GM18505 (cell line): Measurements from ENCODE around the gene TRAPPC11.

Experiments used
- ATAC-seq: cut with Tn5 transposase; IDR thresholded peaks from one replicate; pipeline ENCODE4 v1.9.1; 2021; ENCODE audit not compliant: unreplicated experiment
- POLR2A ChIP-seq: IDR thresholded peaks from 4 replicates; pipeline ENCODE4 v1.6.1; 2011; ENCODE audit warnings: borderline replicate concordance; ENCODE audit not compliant: insufficient read depth, insufficient read length; ENCODE audit errors: extremely low read depth

TRAPPC11 gene

DNA sequence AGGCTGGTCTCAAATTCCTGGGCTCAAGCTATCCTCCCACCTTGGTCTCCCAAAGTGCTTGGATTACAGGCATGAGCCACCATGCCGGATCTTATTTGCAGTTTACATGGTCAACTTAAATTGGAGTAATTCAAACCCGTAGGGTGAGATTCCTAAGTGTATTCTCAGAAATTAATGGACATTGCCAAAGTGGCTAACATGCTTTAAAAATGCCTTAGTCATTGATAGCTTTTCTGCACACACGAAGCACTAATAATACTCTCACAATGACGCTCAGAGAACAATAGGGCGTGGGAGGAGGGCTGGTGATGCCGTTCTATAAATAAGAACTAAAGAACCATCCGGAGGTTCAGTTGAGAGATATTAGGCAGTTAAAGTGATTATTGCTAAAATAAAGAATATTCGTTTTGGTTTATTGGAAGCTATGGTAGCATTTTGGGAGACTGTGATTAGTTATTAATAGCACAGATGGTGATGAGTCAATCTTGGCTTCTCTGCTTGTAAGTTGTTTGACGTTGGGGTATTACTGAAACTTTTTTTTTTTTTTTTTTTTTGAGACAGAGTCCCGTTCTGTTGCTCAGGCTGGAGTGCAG is 79.1 kb downstream of the TRAPPC11 start:
- ATAC-seq = no peak

DNA sequence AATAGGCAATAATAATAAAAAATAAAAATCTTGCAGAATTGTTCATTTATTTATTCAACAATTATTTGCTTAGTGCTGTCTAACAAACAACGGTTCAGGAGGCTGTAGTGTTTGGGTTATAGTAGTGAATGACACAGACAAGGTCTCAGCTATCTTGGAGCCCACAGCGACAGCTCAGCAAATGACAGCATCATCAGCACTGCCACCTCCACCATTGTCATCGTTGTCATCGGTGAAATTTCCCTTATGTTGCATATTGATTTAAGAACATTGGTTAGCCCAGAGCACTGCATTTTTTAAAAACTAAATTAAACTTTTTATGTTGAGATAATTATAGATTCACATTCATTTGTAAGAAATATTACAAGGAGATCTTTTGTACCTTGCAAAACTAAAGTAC is 79.9 kb downstream of the TRAPPC11 start:
- TF ChIP-seq POLR2A = no peak
- no peak for ATAC-seq

More for the DNA sequence above, 79.1 kb downstream of the TRAPPC11 start:
- no peak for TF ChIP-seq POLR2A

DNA sequence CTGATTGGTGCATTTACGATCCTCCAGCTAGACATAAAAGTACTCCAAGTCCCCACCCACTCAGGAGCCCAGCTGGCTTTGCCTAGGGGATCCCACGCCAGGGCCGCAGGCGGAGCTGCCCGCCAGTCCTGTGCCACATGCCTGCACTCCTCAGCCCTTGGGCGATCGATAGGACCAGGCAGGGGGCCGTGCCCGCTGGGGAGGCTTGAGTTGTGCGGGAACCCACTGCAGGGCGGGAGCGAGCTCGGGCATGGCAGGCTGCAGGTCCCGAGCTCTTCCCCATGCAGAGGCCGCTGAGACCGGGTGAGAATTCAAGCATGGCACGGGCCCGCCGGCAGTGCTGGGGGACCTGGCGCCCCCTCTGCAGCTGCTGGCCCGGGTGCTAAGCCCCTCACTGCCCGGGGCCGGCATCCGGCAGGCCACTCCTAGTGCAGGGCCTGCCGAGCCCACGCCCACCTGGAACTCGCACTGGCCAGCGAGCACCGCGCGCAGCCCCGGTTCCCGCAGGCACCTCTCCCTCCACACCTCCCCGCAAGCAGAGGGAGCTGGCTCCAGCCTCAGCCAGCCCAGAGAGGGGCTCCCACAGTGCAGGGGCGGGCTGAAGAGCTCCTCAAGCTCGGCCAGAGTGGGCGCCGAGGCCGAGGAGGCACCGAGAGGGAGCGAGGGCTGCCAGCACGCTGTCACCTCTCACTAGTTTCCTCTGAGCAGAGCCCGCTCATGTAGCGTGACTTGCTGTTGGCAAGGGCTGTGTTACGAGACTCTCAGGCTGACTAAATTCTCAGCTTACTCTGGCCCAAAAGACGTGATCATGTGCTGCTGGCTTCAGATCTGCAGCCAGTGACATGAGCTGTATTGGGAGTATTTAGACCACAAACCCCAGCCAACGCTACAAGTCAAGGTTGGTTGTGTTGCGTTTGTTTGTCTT is 87.5 kb downstream of the TRAPPC11 start:
- ATAC-seq = no peak
- no peak for TF ChIP-seq POLR2A

DNA sequence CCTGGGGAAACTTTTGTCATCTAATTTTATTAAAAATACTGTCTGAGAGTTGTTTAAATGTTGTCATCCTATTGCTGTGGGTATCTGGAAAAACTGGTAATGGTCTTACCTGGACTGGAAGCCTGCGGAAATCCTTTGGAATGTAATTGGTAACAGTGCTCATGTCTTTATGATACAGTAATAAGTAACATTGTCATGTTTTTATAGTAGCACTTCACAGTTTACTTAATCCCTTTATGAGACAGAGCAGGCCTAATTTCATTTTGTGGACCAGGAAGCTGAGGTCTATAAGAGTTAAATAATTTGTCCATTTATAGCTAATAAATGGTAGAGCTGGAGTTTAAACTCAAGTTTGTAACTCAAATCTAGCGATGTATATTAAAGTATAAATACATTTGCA is 88.3 kb downstream of the TRAPPC11 start:
- TF ChIP-seq POLR2A = no peak
- ATAC-seq = no peak

DNA sequence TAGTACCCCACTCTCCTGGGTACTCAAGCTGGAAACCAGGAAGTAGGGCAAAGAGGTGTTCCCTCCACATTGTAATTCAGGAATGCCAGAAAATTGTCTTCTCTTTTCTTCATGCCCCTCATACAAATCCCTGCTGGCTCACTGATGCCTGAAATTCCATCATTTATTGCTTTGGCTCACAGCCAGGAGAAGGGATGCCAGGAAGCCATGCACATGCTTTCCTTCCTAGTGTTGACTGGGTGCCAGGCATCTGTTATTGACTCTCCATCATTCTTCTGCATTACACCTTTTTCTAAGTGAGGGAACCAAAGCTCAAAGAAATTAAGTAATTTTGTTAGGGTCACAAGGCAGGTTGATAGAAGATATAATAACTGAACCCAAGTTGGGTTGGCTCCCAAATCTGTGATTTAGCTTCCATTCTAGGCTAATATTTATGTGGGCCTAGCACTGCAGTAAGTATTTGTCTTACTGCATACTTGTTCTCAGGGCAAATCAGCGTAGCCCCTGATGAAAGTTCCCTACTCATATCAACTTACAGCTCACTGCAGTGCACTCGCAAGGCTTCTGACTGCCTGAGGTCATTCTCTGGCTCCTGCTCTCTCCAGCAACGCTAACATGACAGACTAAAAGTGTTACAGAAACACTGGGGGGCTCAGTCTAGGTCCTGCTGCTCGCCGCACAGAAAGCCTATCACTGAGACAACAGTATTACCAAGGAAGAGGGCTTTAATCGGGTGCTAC is 89.0 kb downstream of the TRAPPC11 start:
- ATAC-seq = no peak
- no peak for TF ChIP-seq POLR2A

DNA sequence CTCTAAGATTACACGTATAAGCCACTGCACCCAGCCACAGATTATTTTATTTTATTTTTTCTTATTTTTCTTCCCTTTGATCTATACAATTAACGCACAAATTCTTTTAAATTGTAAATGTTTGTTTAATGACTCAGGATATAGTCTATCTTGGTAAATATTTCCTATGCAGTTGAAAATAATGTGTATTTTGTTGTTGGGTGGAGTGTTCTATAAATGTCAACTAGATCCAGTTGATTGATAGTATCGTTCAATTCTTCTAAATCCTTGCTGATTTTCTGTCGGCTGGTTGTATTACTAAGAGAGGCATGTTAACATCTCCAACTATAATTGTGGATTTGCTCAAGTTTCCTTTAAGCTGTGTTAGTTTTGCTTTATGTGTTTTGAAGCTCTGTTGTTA is 92.0 kb downstream of the TRAPPC11 start:
- ATAC-seq = no peak
- no peak for TF ChIP-seq POLR2A

DNA sequence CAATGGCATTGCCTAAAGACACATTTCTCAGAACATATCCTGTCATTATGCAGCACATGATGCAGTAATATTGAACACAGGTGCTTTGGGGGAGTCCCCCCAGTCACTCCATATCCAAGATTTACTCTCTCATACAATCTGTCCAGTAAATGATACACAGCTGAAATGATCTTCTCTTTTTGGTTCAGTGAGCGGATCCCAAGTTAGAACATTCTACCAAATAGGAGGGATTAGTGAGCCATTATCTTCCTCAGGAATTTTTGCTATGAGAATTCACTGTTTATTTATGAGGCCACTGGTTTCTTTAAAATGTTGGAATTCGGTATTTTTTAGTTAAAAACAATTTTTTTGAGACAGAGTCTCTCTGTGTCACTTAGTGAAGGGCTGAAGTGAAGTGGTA is 96.5 kb downstream of the TRAPPC11 start:
- no peak for ATAC-seq

DNA sequence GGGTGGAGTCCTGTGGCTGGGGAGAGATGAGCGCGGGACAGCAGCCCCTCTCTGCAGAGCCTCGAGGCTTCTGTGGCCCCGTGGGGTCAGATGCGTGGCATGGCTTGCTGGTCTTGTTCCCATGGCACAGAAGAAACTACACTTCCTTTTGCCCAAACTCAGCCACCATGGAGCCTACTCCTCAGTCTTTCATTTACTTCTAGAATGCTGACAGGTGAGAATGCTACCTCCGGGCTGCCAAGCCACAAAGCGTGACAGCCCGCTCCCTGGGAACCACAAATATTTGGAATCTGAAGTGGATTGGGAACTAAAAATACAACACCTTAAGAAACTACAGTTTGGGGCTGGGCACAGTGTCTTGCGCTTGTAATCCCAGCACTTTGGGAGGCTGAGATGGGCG is 98.0 kb downstream of the TRAPPC11 start:
- ATAC-seq = no peak
- TF ChIP-seq POLR2A = no peak

More for the DNA sequence above, 96.5 kb downstream of the TRAPPC11 start:
- no peak for TF ChIP-seq POLR2A

DNA sequence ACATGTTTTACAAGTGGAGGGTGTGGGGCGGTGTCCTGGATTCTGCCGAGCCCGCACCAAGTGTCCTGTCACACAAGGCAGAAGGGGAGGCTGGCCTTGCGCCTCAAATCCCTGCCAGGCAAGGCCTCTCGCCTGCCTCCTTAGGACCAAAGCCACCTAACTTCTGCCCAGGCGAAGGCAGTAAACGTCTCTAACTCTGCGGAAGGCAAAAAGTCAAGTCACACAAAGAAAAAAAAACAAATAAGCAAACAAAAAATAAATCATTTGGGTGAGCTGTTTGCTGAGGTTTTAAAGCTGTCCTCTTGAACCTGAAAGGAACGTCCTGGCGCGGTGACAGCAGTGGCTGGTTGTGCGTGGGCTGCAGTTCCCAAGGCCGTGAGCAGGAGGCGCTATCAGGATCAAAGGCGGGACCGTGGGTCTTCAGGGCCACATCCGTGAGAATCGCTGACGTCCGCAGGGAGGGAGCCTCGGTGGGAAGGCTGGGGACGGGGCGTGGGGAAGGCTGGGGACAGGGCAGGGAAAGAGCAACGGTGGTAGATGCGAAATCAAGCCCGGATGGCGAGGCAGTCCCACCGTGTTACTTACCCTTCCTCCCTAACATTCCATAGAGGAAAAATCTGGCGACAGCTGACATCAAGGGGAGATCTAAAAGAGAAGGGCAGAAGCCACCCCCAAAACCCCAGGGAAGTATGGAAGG is 99.1 kb downstream of the TRAPPC11 start:
- no peak for ATAC-seq
- TF ChIP-seq POLR2A = no peak

DNA sequence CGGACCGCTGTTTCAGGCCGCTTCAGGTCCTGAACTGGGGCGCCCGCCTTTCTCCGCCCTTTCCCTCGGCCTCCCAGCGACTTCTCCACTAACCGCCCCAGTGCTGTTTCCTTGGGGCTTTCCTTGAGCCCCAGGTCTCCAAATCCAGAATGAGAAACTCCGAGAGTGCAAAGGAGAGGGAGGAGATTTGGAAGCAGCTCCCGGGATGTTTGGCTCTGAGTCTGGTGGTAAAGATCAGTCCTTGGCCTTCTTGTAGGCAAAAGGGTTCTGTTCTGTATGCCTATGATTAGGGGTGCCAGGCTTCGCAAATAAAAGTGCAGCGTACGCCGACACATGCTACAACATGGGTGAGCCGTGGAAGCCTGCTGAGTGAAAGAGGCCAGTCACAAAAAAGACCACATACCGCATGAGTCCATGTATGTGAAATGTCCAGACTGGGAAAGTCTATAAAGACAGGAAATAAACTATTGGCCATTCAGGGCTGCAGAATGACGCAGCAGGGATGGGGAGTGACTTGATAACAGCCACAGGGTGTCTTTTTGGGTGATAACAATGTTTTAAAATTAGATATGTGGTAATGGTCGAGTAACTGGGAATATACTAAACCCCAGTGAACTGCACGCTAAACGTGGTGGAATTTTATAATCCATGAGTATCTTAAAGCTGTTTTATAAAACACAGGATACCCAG is 99.8 kb downstream of the TRAPPC11 start:
- TF ChIP-seq POLR2A = no peak
- ATAC-seq = no peak

DNA sequence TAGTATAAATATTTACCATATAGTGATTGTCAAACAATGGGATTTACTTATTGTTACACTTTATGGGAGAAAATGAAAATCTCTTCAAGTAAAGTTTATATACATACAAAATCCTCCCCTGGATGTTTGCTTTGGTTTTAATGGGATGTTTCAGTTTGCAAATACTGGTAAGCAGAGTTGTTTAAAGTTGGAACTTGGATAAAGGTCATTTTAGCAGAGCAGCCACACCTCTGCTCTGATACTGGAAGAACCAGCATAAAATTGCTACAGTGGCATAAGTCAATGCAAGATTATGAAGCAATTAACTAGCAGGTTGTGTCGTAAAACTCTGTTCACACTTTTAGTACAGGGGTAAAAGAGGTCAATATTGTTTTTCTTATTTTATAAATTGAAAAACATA is 101.2 kb downstream of the TRAPPC11 start:
- TF ChIP-seq POLR2A = no peak
- ATAC-seq = no peak
